NCI-H526 treated with DMSO at 0.1 percent for 48 hours (cell line): ENCODE data around the gene TTF1.
"Not testable (repeated sequence)": the region's sequence is repeated elsewhere in the genome, so short reads cannot be mapped to it uniquely, and the experiment has no call there.

ENCODE experiments used
- DNase-seq: peaks from one replicate; lab custom pipeline; 2025; lab: John Stamatoyannopoulos, UW

Gene TTF1

GRCh38 chr9:132411091-132411508 is 4.5 kb upstream of the TTF1 start:
- DNase-seq = peak; percentile 47

- no peak for DNase-seq
Observed at GRCh38 chr9:132410642-132411041, 4.0 kb upstream of the TTF1 start.

GRCh38 chr9:132409828-132410528 is 3.3 kb upstream of the TTF1 start, which contains the start of gene CFAP77:
Gene CFAP77 (plus strand): TSS chr9:132410211. CDS start chr9:132410272, 61 bp downstream.
- DNase-seq = no peak

- no peak for DNase-seq
Observed at GRCh38 chr9:132408521-132408920, 1.9 kb upstream of the TTF1 start.

DNA sequence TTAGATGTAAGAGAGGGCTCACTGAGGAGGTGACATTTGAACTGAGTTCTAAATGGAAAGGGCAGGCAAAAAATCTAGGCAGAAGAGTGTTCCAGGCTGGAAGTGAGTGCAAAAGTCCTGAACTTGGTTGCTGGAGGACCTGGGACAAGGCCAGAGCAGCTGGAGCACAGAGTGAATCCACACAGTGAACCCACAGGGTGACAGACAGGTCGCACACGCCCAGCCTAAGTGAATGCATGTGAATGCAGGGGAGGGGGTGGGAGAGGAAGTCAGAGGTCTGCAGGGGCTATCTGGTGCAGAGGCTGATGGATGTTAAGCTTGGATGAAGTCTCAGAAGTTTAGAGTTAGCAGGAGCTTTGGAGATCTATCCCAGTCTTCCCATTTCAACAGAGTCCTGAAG is 556 bp upstream of the TTF1 start:
- no peak for DNase-seq

- no peak for DNase-seq
Observed at GRCh38 chr9:132404228-132404881, 2.3 kb downstream of the TTF1 start.

GRCh38 chr9:132401824-132402223 is 4.8 kb downstream of the TTF1 start:
- no peak for DNase-seq

GRCh38 chr9:132395560-132395959 is 11.1 kb downstream of the TTF1 start:
- DNase-seq = no peak

DNA sequence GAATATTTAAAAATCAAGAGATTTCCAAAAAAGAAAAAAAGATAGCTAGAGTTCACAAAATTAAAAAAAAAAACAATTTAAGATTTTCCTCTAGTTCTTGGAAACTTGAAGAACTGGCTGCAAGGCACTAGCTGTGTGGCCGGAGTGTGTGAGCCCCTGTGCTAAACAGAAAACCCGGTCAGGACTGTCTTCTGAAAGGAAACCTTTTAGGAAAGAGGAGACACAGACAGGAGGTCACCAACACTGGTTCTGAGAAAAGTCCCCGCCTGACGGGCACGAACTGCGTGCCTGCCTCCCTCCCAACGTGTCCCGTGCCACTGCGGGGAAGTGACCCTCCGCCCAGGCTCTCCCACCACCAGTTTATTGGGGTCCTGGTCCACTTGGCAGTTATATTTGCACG is 15.2 kb downstream of the TTF1 start:
- DNase-seq = no peak

DNA sequence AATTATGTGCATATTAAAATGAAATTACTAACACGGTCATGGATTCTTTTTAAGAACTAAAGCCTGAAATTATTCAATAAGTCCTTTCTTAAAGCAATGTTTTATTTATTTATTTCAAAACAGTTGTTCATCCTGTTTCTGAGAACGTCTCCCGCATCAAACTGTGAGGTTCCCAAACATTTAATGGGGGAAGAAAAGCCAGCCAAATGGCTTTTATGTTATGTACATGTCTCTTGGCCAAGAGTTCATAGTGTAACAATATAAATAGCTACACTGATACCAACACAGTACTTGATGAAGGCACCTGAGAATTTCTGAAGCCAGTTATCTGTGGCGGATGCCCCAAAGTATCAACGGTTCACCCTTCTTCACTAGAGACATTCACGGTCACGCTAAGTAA is 15.7 kb downstream of the TTF1 start:
- DNase-seq = no peak

GRCh38 chr9:132387133-132387532 is 19.5 kb downstream of the TTF1 start:
- DNase-seq = no peak

DNA sequence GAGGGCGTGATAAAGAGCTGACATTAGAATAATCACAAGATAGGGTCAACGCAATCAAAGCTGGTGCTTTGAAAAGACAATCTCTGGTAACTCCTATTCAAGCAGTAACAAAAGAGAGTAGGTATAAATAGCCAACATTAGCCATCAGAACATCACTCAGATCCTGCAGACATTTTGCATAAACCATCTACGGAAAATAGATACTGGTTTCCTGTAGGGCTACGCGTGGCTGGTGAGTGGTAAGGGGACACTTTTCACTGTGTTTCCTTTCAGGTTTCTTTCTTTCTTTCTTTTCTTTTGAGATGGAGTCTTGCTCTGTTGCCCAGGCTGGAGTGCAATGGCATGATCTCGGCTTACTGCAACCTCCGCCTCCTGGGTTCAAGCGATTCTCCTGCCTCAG is 22.3 kb downstream of the TTF1 start:
- no peak for DNase-seq

DNA sequence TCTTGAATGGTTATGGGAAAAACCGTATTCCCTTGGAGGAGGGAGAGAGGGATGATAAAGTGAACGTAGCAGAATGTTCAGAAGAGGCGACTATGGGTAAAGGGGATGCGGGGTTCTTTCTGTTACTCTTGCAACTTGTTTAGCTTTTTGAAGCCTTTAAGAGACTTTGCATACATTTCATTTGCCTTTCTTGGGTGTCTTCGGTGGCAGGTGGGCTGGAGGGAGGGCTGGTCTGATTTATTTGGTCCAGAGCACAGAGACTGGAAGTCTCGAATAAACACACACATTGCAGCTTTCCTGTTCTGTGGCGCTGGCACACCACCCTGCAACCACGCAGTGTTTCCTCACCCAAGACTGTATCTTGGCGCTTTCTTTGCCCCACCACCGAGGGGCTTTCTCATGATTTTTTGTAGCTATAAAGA is 23.2 kb downstream of the TTF1 start:
- no peak for DNase-seq

DNA sequence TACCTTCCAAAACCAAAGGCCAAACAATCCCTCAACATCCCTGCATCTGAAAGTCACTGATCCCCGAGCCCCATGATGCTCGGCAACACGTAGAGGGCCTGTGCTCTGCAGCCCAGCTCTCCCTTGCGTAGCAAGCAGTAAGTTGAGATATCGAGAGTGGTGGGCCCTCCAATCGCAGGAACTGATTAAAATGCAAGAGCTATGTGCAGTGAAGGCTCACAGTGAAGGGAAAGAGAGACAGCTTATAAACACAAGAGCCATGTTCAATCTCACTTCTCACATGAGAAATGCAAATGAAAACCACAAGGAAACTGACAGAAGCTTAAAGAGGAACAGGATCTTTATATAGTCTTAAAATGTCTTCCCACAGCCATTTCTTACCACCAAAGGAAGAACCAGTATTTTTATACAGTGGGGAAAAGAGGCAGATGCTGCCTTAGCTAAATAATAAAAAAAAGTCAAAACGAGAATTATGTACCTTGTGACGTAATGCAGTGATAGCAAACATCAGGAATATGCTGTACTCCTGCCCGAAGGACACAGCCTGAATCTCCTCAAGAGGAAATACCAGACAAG is 24.6 kb downstream of the TTF1 start:
- DNase-seq = no peak

- DNase-seq = not testable (repeated sequence)
Observed at GRCh38 chr9:132378416-132378815, 28.2 kb downstream of the TTF1 start.

DNA sequence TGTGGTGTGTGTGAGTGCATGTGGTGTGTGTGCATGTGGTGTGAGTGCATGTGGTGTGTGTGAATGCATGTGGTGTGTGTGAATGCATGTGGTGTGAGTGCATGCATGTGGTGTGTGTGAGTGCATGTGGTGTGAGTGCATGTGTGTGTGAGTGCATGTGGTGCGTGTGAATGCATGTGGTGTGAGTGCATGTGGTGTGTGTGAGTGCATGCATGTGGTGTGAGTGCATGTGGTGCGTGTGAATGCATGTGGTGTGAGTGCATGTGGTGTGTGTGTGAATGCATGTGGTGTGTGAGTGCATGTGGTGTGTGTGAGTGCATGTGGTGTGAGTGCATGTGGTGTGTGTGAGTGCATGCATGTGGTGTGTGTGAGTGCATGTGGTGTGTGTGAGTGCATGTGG is 28.9 kb downstream of the TTF1 start:
- not testable (repeated sequence) for DNase-seq

GRCh38 chr9:132372177-132373095 is 34.2 kb downstream of the TTF1 start:
- DNase-seq = no peak

DNA sequence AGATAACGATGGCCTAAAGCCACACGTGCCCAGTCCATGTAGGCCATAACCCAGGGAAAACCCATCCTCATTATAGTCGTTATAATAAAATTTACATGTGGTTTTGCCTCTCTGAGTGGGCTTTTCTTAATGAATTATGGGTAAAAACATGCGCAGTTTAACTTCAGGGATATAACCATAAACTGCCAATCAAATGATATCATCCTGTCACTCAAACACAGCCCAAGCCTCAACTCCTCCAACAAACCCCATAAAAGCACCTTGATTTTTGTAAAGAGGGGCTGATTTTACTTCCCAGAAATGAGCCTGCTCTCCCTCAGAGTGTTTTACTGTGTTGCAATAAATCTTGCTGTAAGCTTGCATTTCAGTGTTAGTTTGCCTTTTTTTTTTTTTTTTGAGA is 36.0 kb downstream of the TTF1 start:
- DNase-seq = no peak

GRCh38 chr9:132369421-132369820 is 37.2 kb downstream of the TTF1 start:
- DNase-seq = no peak

DNA sequence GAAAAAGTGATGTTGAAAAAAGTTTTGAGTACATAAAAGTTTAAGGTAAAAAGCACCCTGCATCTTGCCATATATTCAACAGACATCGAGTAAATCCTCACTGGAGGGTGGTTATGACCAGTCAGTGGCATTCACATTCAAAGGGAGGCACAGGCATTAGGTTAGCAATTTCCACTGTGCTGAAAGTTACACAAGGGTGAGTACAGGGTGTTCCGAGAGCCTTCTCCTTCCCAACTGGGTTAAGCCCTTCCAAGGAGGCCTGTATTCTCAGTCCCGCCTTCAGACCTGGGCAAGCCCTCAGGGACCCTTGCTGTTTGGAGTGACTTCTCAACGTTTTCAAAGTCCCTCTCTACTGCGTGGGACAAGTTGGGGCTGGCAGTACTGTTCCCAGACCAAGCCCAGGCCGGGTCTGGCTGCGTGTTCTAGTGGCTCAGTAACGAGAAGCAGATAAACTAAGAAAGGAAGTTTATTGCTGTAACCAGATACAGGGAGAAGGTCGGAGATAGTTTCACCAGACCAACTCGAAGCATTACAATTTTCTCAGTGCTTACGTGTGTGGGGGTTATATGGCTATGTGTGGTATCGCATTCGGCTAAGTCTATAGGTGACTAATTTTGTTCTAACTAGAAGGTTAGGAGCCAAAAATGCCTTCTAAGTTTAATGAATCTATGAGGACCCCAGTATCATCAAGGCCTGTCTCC is 38.9 kb downstream of the TTF1 start:
- DNase-seq = no peak

DNA sequence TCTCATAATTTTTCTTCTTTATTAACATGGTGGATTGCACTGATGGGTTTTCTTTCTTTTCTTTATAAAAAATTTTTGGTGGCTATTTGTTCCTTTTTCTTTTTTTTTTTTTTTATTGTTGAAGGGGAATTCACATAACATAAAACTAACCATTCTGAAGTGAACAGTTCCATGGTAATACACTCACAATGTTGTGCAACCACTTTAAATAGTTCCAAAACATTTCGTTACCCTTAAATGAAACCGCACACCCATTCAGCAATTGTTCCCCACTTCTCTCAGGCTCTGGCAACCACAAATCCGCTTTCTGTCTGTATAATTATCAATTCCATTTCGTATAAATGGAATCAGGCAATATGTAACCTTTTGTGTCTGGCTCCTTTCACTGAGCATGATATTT is 40.2 kb downstream of the TTF1 start:
- DNase-seq = no peak

DNA sequence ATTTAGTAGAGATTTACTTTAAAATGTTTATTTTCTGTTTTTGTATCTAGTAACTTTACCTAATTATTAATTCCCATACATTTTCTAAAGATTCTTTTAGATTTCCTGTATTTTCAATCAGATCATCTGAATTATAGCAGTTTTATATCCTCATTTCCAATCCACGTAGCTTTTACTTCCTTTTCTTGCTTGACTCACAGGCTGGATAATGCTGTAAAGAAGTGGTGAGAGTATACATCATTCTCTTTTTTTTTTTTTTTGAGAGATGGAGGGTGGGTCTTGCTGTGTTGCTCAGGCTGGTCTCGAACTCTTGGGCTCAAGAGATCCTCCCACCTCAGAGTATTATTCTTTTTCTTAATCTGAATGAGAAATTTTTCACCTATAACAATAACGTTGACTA is 40.7 kb downstream of the TTF1 start:
- no peak for DNase-seq
